Esophagus squamous epithelium (tissue), 4 donors: ENCODE results near the gene WNK2.

Experiments used
- POLR2A ChIP-seq, 4 donors: fragments of 450-650 bp; IDR thresholded peaks; one replicate each; pipeline ENCODE4 v1.6.1; 2017; ENCODE audit warnings: antibody characterized with exemption in 4 of 4, mild to moderate bottlenecking in 4 of 4, moderate library complexity in 3 of 4
- TF ChIP-seq, protein P1 (sequence below), 6 experiments: fragments of 450-650 bp in 4 of 6; fragments of 200-600 bp in 2 of 6; sonication (generic) in 2 of 6; IDR thresholded peaks; one replicate each; pipeline ENCODE4 v1.5.1; 2016 to 2019; ENCODE audit warnings: antibody characterized with exemption in 6 of 6, mild to moderate bottlenecking in 4 of 6, moderate library complexity in 4 of 6

DNA sequence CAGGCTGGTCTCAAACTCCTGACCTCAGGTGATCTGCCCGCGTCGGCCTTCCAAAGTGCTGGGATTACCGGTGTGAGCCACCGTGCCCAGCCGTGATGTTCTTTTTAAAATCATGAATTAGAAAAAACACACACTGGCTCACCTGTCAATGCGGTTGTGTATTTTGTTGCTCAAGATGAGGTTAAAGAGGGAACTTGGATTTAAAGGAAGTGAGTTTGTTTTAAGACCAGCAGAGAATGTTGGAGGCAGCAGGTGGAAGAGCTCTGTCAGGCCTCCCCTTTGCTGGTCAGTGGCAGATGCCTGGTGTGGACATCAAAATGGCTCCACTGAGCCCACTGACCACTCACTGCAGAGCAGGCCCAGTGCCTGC is 38.9 kb downstream of the WNK2 start:
- TF ChIP-seq, protein P1, sequence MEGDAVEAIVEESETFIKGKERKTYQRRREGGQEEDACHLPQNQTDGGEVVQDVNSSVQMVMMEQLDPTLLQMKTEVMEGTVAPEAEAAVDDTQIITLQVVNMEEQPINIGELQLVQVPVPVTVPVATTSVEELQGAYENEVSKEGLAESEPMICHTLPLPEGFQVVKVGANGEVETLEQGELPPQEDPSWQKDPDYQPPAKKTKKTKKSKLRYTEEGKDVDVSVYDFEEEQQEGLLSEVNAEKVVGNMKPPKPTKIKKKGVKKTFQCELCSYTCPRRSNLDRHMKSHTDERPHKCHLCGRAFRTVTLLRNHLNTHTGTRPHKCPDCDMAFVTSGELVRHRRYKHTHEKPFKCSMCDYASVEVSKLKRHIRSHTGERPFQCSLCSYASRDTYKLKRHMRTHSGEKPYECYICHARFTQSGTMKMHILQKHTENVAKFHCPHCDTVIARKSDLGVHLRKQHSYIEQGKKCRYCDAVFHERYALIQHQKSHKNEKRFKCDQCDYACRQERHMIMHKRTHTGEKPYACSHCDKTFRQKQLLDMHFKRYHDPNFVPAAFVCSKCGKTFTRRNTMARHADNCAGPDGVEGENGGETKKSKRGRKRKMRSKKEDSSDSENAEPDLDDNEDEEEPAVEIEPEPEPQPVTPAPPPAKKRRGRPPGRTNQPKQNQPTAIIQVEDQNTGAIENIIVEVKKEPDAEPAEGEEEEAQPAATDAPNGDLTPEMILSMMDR (IDR thresholded peaks at IDR 0.05): no peak
- TF ChIP-seq POLR2A (IDR thresholded peaks at IDR 0.05): no peak
